Sigmoid colon (tissue), 7 donors: ENCODE data around the gene DUSP22. TPM values are rescaled to one million over a fixed set of nuclear protein-coding genes. Genes with fewer than 3 reads are reported as not detected.
"Not testable (repeated sequence)": the region's sequence is repeated elsewhere in the genome, so short reads cannot be mapped to it uniquely, and the experiment has no call there.

Experiments
- DNase-seq: peaks from one replicate; pipeline ENCODE4 v3.0.0-alpha.2; 2019
- H3K27ac ChIP-seq, 4 donors: fragments of 200-600 bp; sonication (generic); one replicate each; pipeline ENCODE4 v1.5.1; 2016 to 2019; ENCODE audit warnings: mild to moderate bottlenecking in 1 of 4
- H3K27me3 ChIP-seq, 3 donors: fragments of 200-600 bp; sonication (generic); one replicate each; pipeline ENCODE4 v1.5.1; 2019; ENCODE audit warnings: mild to moderate bottlenecking in 1 of 3
- H3K36me3 ChIP-seq, 4 donors: fragments of 200-600 bp; sonication (generic); one replicate each; pipeline ENCODE4 v1.5.1; 2016 to 2019
- H3K4me1 ChIP-seq, 4 donors: fragments of 200-600 bp; sonication (generic); one replicate each; pipeline ENCODE4 v1.5.1; 2017 to 2019
- H3K4me3 ChIP-seq, 4 donors: fragments of 200-600 bp; sonication (generic); one replicate each; pipeline ENCODE4 v1.5.1; 2017 to 2019; ENCODE audit warnings: mild to moderate bottlenecking in 2 of 4, moderate library complexity in 1 of 4
- H3K9me3 ChIP-seq, 4 donors: fragments of 200-600 bp in 3 of 4; sonication (generic) in 3 of 4; one replicate each; pipeline versions ENCODE4 v1.5.1 to v1.6.1; 2013 to 2019
- EP300 ChIP-seq, 4 donors: sonication (generic); formaldehyde crosslinking; IDR thresholded peaks; one replicate each; pipeline ENCODE4 v1.6.1; 2017; ENCODE audit warnings: antibody characterized with exemption in 4 of 4
- POLR2A ChIP-seq, 2 donors: fragments of 450-650 bp; IDR thresholded peaks; one replicate each; pipeline ENCODE4 v1.6.1; 2016; ENCODE audit warnings: antibody characterized with exemption in 2 of 2, mild to moderate bottlenecking in 2 of 2, moderate library complexity in 2 of 2
- POLR2AphosphoS5 ChIP-seq, 4 donors: sonication (generic); formaldehyde crosslinking; IDR thresholded peaks; one replicate each; pipeline ENCODE4 v1.6.1; 2017; ENCODE audit warnings: antibody characterized with exemption in 4 of 4
- WGBS, 2 donors: extraction: QIAGEN DNeasy Blood & Tissue Kit; methylation state at CpG; one replicate each; pipeline ENCODE4 v1.1.7; 2013; 5-methylcytosine and 5-hydroxymethylcytosine counted together
- intact Hi-C: fragments of 100-400 bp; cut with DNase I; formaldehyde crosslinking; loops from one replicate; pipeline ENCODE4 v1.15.1; 2023
- polyA plus RNA-seq, 3 donors: library from polyadenylated mRNA; stranded (reverse); fragments of 200-250 nt; gene quantifications; one replicate each; pipeline ENCODE4 v1.2.3, GENCODE V29; 2013
- total RNA-seq, 4 donors: library from RNA; depleted of rRNA; stranded (reverse); fragments of >200 nt; gene quantifications; one replicate each; pipeline ENCODE4 v1.1.0, GENCODE V29; 2016
- TF ChIP-seq, protein P1 (sequence below), 4 experiments: fragments of 450-650 bp in 3 of 4; fragments of 200-600 bp in 1 of 4; IDR thresholded peaks; one replicate each; pipeline ENCODE4 v1.5.1; 2016 to 2019; ENCODE audit warnings: antibody characterized with exemption in 4 of 4, mild to moderate bottlenecking in 3 of 4, moderate library complexity in 2 of 4
- donor health status: healthy with polysubstance abuse.
- donor health status: Bipolar disorder and iron deficiency.
- donor health status: healthy.

DUSP22 gene, protein sequence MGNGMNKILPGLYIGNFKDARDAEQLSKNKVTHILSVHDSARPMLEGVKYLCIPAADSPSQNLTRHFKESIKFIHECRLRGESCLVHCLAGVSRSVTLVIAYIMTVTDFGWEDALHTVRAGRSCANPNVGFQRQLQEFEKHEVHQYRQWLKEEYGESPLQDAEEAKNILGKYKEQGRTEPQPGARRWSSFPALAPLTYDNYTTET
- total RNA-seq (100 to 1,000 TPM in 1 of 4 donors, 10 to 100 TPM in 3; 55.6 to 113 (median 80.5) TPM), polyA plus RNA-seq (10 to 100 TPM; 15.7 to 35.3 (median 32.4) TPM)

DNA sequence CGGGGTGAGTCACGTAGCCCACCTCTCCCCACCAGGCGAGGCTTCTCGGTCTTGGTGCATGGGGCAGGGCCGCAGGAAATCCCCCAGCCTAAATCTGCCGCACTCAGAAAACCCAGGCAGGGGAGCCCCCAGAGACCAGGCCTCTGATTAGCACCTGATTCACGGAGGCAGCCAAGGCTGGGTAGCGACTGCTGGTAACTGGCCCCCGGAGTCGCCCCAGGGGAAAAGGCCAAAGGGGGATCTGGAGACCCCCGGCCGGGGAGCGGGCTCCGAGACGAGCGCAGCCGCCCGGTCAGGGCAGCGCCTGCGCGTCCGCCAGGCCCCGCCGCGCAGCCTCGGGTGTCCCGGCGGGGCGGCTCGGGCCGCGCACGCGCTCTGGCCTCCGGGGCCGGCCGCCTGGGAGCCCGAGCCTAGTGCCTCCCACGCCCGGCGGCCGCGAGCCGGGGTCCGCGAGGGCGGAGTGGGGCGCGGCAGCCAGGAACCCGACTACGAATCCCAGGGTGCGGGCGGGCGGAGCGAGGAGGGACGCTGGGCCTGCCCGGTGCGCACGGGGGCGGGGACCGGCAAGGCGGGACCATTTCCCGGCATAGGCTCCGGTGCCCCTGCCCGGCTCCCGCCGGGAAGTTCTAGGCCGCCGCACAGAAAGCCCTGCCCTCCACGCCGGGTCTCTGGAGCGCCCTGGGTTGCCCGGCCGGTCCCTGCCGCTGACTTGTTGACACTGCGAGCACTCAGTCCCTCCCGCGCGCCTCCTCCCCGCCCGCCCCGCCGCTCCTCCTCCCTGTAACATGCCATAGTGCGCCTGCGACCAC lies at the start of gene DUSP22:
DUSP22 (plus strand) TSS at position 791 of the 809 bp plus-strand sequence. CDS start 53 bp downstream, outside the sequence.
- 25 to 30% methylated on average over 85 of the region's 85 CpGs for WGBS, 2 donors
- intact Hi-C loops, result loop anchor here (1.0 to 5.0 kb wide), 3 partner anchors 38 to 115 kb away; no protein-coding TSS in a partner anchor

DNA sequence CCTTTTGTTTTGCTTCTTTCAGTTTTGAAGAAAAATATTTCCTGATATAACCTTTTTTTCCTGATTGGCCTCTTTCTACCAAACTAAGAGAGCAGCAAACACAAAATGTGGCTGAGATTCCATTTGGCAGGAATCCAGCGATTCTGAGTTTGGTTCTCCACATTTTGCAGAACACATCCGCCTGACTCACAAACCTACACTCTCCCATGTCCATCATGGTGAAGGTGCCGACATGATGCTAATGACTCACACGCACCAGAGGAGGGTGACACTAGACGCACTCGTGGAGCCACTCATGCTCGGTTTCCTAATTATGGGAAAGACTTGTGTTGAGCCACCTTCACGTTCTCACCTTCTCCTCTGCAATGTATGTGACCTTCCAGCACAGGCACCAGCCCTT lies 45.9 kb upstream of the DUSP22 start:
- no peaks in the 10 kb centered on the region for H3K36me3 ChIP-seq
- 89 to 93% methylated on average over 8 of the region's 8 CpGs for WGBS, 2 donors
- peaks cover 0 to 6% (median 0%) of the 10 kb centered on the region in 4 donors for H3K9me3 ChIP-seq
- no peaks in the 10 kb centered on the region for H3K4me1 ChIP-seq
- no peaks in the 10 kb centered on the region for H3K27me3 ChIP-seq
- intact Hi-C loops, result no loop called here
- no peak overlapping the region for H3K27ac ChIP-seq
- TF ChIP-seq POLR2AphosphoS5 (IDR thresholded peaks at IDR 0.05), result no peak
- no peak for TF ChIP-seq POLR2A (IDR thresholded peaks at IDR 0.05)
- no peak for TF ChIP-seq EP300 (IDR thresholded peaks at IDR 0.05)
- TF ChIP-seq, protein P1, sequence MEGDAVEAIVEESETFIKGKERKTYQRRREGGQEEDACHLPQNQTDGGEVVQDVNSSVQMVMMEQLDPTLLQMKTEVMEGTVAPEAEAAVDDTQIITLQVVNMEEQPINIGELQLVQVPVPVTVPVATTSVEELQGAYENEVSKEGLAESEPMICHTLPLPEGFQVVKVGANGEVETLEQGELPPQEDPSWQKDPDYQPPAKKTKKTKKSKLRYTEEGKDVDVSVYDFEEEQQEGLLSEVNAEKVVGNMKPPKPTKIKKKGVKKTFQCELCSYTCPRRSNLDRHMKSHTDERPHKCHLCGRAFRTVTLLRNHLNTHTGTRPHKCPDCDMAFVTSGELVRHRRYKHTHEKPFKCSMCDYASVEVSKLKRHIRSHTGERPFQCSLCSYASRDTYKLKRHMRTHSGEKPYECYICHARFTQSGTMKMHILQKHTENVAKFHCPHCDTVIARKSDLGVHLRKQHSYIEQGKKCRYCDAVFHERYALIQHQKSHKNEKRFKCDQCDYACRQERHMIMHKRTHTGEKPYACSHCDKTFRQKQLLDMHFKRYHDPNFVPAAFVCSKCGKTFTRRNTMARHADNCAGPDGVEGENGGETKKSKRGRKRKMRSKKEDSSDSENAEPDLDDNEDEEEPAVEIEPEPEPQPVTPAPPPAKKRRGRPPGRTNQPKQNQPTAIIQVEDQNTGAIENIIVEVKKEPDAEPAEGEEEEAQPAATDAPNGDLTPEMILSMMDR (IDR thresholded peaks at IDR 0.05), result no peak
- no peak for DNase-seq
- no peak overlapping the region for H3K4me3 ChIP-seq

More for the DNA sequence above, at the start of gene DUSP22:
- TF ChIP-seq POLR2A (IDR thresholded peaks at IDR 0.05) (peak; percentile 60 to 76), POLR2AphosphoS5 (IDR thresholded peaks at IDR 0.05) (peak; percentile 68 to 88 (median 83)), EP300 (IDR thresholded peaks at IDR 0.05) (peak in 1 of 4 donors; percentile 22)
- TF ChIP-seq, protein P1 (IDR thresholded peaks at IDR 0.05), result no peak
- Histone ChIP-seq H3K4me3 (peak within 1 kb of the TSS; percentile 58 to 71 (median 64)), H3K27me3 (no peaks in the 10 kb centered on the region), H3K36me3 (no peaks in the 10 kb centered on the region), H3K9me3 (no peaks in the 10 kb centered on the region), H3K27ac (peak within 1 kb of the TSS; percentile 92 to 97 (median 96)), H3K4me1 (peaks cover 0 to 26% (median 18%) of the 10 kb centered on the region in 4 donors)
- DNase-seq, result peak; percentile 93

DNA sequence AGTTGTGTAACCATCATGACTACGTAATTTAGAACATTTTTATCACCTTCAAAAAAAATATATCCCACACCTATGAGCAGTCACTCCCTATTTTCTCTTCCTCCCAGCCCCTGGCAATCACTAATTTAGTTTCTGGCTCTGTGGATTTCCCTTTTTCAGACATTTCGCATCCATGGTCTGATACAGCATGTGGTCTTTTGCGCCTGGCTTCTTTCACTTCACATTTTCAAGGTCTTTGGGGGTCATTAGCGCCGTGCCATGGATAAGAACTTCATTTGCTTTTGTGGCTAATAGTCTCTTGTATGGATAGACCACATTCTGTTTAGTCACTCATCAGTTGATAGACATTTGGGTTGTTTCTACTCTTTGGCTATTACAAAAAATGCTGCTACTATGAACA lies 44.9 kb upstream of the DUSP22 start:
- intact Hi-C loops, result no loop called here
- no peak for DNase-seq
- 80 to 85% methylated on average over 5 of the region's 5 CpGs for WGBS, 2 donors
- H3K4me3 ChIP-seq, result no peak overlapping the region
- H3K27ac ChIP-seq, result no peak overlapping the region
- H3K9me3 ChIP-seq, result peaks cover 0 to 6% (median 0%) of the 10 kb centered on the region in 4 donors
- no peaks in the 10 kb centered on the region for H3K4me1 ChIP-seq
- no peaks in the 10 kb centered on the region for H3K36me3 ChIP-seq
- no peak for TF ChIP-seq POLR2AphosphoS5 (IDR thresholded peaks at IDR 0.05)
- TF ChIP-seq POLR2A (IDR thresholded peaks at IDR 0.05), result no peak
- TF ChIP-seq, protein P1 (IDR thresholded peaks at IDR 0.05), result no peak
- no peaks in the 10 kb centered on the region for H3K27me3 ChIP-seq

- intact Hi-C loops, result not testable (repeated sequence)
- WGBS, 2 donors, result 86 to 87% methylated on average over 6 of the region's 6 CpGs
These were observed 44.2 kb upstream of the DUSP22 start for GRCh38 chr6:248046-248445.

DNA sequence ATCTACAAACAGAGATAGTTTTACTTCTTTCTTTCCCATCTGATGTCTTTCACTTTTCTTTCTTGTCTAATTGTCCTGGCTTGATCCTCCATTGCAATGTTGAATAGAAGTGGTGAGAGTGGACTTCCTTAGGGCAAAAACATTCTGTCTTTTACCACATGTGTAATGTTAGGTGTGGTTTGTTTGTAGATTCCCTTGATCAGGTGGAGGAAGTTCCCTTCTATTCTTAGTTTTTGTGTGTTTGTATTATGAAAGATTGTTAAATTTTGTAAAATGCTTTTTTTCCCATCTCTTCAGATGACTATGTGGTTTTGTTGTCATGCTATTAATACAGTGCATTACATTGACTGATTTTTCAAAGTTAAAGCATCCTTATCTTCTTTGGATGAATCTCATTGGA lies 41.6 kb upstream of the DUSP22 start:
- DNase-seq, result no peak
- intact Hi-C loops, result no loop called here
- TF ChIP-seq EP300 (IDR thresholded peaks at IDR 0.05) (no peak), POLR2A (IDR thresholded peaks at IDR 0.05) (no peak), POLR2AphosphoS5 (IDR thresholded peaks at IDR 0.05) (no peak)
- TF ChIP-seq, protein P1 (IDR thresholded peaks at IDR 0.05), result no peak

More at GRCh38 chr6:248046-248445, 44.2 kb upstream of the DUSP22 start:
- H3K9me3 ChIP-seq, H3K27ac ChIP-seq, H3K4me1 ChIP-seq, H3K4me3 ChIP-seq, H3K27me3 ChIP-seq, H3K36me3 ChIP-seq, DNase-seq: not testable (repeated sequence)

More for the DNA sequence above, 41.6 kb upstream of the DUSP22 start:
- no peaks in the 10 kb centered on the region for H3K4me1 ChIP-seq
- no peaks in the 10 kb centered on the region for H3K9me3 ChIP-seq
- no peak overlapping the region for H3K4me3 ChIP-seq
- H3K36me3 ChIP-seq, result no peaks in the 10 kb centered on the region
- H3K27ac ChIP-seq, result no peak overlapping the region
- no peaks in the 10 kb centered on the region for H3K27me3 ChIP-seq
